Occipital lobe (tissue), 2 donors: Measurements from ENCODE around the gene TSC1. TPM values are rescaled to one million over a fixed set of nuclear protein-coding genes. Genes with fewer than 3 reads are reported as not detected.
A peak's percentile ranks its signal among the peaks of the same experiment; 100 is the strongest.
"Not testable (repeated sequence)": the region's sequence is repeated elsewhere in the genome, so short reads cannot be mapped to it uniquely, and the experiment has no call there.

Source experiments
- DNase-seq: peaks from one replicate; lab custom pipeline; 2025; lab: John Stamatoyannopoulos, UW
- total RNA-seq: library from RNA; depleted of rRNA; stranded (reverse); fragments of >200 nt; gene quantifications from one replicate; pipeline ENCODE4 v1.2.3, GENCODE V29; 2014

Gene TSC1
- total RNA-seq, result 48.5 TPM

GRCh38 chr9:132944294-132945185 is at the start of gene TSC1:
TSC1 (minus strand) TSS chr9:132944616; CDS start chr9:132928872, 15,744 bp downstream.
- DNase-seq, result peak; percentile 91

- no peak for DNase-seq
Measured at GRCh38 chr9:132993511-132993939, 49.1 kb upstream of the TSC1 start.

- no peak for DNase-seq
Measured at GRCh38 chr9:132991351-132992300, 47.2 kb upstream of the TSC1 start.

GRCh38 chr9:132990781-132991180 is 46.4 kb upstream of the TSC1 start:
- no peak for DNase-seq

- DNase-seq, result not testable (repeated sequence)
Measured at GRCh38 chr9:132989998-132990557, 45.7 kb upstream of the TSC1 start.

GRCh38 chr9:132989414-132989996 is 45.1 kb upstream of the TSC1 start:
- DNase-seq, result no peak

- no peak for DNase-seq
Measured at GRCh38 chr9:132989014-132989310, 44.5 kb upstream of the TSC1 start.

GRCh38 chr9:132988244-132989013 is 44.0 kb upstream of the TSC1 start:
- no peak for DNase-seq

- no peak for DNase-seq
Measured at GRCh38 chr9:132986640-132987620, 42.5 kb upstream of the TSC1 start.

GRCh38 chr9:132986114-132986513 is 41.7 kb upstream of the TSC1 start:
- DNase-seq, result no peak

GRCh38 chr9:132985489-132985888 is 41.1 kb upstream of the TSC1 start:
- no peak for DNase-seq

GRCh38 chr9:132985071-132985350 is 40.6 kb upstream of the TSC1 start:
- no peak for DNase-seq

GRCh38 chr9:132984202-132985070 is 40.0 kb upstream of the TSC1 start:
- no peak for DNase-seq

- no peak for DNase-seq
Measured at GRCh38 chr9:132983491-132984201, 39.2 kb upstream of the TSC1 start.

GRCh38 chr9:132982458-132982857 is 38.0 kb upstream of the TSC1 start:
- DNase-seq, result no peak

GRCh38 chr9:132980157-132980556 is 35.7 kb upstream of the TSC1 start:
- no peak for DNase-seq

- no peak for DNase-seq
Measured at GRCh38 chr9:132978451-132979131, 34.2 kb upstream of the TSC1 start, which contains the start of gene GFI1B. GFI1B (plus strand) TSS chr9:132978694; CDS start chr9:132986679, 7,985 bp downstream.

GRCh38 chr9:132978112-132978450 is 33.7 kb upstream of the TSC1 start:
- no peak for DNase-seq
